WERI-Rb-1 (cell line): ENCODE data around the gene NKAIN4.
A peak's percentile ranks its signal among the peaks of the same experiment; 100 is the strongest.

Source experiments
- DNase-seq: peaks from one replicate; pipeline ENCODE4 v3.0.0-alpha.2; 2020
- H3K27ac ChIP-seq: fragments of 250-450 bp; sonication (Bioruptor Pico); 2 replicates; pipeline ENCODE4 v1.5.1; 2020; ENCODE audit warnings: mild to moderate bottlenecking, moderate library complexity
- H3K27me3 ChIP-seq: fragments of 250-450 bp; sonication (Bioruptor Pico); 2 replicates; pipeline ENCODE4 v1.5.1; 2021; ENCODE audit warnings: mild to moderate bottlenecking, low read depth, moderate library complexity; ENCODE audit not compliant: insufficient read depth, severe bottlenecking
- H3K36me3 ChIP-seq: fragments of 250-450 bp; sonication (Bioruptor Pico); 2 replicates; pipeline ENCODE4 v1.5.1; 2020; ENCODE audit warnings: mild to moderate bottlenecking, moderate library complexity
- H3K4me3 ChIP-seq: 2 replicates; pipeline ENCODE4 v1.5.1; 2011; ENCODE audit warnings: low read depth, mild to moderate bottlenecking, control low read depth, low read length
- H3K9me3 ChIP-seq: fragments of 250-450 bp; sonication (Bioruptor Pico); 2 replicates; pipeline ENCODE4 v1.5.1; 2021; ENCODE audit warnings: mild to moderate bottlenecking, moderate library complexity; ENCODE audit not compliant: severe bottlenecking
- TF ChIP-seq, protein P1 (sequence below): IDR thresholded peaks from 2 replicates; pipeline ENCODE4 v1.5.1; 2011; ENCODE audit warnings: low read depth, mild to moderate bottlenecking, control low read depth, inconsistent platforms, low read length

The NKAIN4 gene

DNA sequence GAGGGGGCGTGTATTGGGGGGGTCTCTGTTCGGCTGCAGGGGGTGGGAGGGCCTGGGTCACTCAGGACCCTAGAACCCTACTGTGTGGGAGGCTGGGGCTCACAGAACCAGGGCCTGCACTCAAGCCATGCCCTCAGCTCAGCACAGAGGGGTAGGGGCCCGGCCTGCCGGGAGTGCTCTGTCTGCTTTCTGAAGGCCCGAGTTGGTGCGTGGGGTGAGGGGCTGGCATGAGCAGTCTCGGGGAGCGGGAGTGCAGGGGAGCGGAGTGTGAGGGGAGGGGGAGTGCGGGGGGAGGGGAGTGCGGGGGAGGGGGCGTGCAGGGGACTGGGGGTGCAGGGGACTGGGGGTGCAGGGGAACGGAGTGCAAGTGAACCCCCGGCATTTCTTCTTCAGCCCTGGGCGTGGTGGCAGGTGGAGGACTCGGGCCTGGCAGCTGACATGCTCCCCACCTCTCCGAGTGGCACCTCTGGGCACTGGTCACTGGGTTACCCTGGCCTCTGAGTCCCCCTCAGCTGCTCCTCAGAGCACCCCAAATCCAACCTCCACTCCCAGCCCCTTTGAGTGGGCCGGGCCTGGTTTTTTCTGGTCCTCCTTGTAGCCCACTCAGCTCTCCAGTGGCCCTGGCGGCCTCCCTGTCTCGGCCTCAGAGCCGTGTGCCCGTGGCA, 39.7 kb upstream of the NKAIN4 start:
- peak overlapping the region; percentile 67 for H3K27ac ChIP-seq
- H3K4me3 ChIP-seq: no peak overlapping the region
- no peak for DNase-seq
- no peaks in the 10 kb centered on the region for H3K27me3 ChIP-seq
- no peaks in the 10 kb centered on the region for H3K9me3 ChIP-seq
- peaks cover 6% of the 10 kb centered on the region for H3K36me3 ChIP-seq
- TF ChIP-seq, protein P1, sequence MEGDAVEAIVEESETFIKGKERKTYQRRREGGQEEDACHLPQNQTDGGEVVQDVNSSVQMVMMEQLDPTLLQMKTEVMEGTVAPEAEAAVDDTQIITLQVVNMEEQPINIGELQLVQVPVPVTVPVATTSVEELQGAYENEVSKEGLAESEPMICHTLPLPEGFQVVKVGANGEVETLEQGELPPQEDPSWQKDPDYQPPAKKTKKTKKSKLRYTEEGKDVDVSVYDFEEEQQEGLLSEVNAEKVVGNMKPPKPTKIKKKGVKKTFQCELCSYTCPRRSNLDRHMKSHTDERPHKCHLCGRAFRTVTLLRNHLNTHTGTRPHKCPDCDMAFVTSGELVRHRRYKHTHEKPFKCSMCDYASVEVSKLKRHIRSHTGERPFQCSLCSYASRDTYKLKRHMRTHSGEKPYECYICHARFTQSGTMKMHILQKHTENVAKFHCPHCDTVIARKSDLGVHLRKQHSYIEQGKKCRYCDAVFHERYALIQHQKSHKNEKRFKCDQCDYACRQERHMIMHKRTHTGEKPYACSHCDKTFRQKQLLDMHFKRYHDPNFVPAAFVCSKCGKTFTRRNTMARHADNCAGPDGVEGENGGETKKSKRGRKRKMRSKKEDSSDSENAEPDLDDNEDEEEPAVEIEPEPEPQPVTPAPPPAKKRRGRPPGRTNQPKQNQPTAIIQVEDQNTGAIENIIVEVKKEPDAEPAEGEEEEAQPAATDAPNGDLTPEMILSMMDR: no peak

DNA sequence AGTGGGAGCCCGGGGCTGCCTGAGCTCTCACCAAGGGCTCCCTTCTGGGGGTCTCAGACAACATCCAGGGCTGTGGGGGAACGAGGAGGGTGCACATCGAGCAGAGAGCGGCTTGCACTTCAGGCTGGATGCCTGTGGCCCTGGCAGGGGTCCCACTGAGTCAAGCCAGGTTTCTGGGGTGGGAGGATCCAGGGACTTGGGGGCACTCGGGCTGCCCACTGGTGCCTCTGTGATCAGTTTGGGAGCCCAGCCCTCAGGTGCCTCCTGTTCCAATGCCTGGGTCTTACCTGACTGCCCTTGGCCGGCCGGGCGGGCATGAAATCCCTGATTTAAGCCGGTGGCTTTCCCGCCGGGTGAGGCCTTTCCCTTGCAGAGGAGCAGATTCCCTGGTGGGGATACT, 39.2 kb upstream of the NKAIN4 start:
- peaks cover 11% of the 10 kb centered on the region for H3K36me3 ChIP-seq
- peak overlapping the region; percentile 67 for H3K27ac ChIP-seq
- DNase-seq: peak; percentile 53
- H3K27me3 ChIP-seq: no peaks in the 10 kb centered on the region
- H3K9me3 ChIP-seq: no peaks in the 10 kb centered on the region
- TF ChIP-seq, protein P1: no peak
- no peak overlapping the region for H3K4me3 ChIP-seq

DNA sequence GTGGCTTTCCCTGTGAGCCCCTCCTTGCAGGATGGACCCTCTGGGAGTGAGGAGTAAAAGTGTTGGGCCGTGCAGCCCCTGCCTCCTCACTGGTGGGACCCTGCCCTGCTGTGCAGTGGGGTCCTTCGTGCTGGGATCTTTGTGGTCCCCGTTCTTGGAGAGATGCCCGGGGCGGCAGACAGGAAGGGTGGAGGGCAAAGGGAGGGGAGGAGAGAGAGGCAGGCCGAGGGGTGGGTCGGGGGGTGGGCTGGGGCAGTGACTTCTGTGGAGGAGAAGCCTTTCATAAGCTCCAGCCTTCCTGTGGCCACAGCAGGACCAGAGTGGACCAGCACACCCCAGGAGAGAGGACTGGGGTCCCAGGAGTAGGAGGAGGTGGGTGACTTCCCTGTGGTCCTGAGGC, 38.6 kb upstream of the NKAIN4 start, which contains the start of gene COL20A1:
TSS of gene COL20A1 (plus strand) at position 283 of the 400 bp plus-strand sequence. CDS start 1,922 bp downstream, outside the sequence.
- peaks cover 15% of the 10 kb centered on the region for H3K36me3 ChIP-seq
- TF ChIP-seq, protein P1: no peak
- no peaks in the 10 kb centered on the region for H3K9me3 ChIP-seq
- H3K4me3 ChIP-seq: no peak within 1 kb of the TSS
- no peak for DNase-seq
- H3K27me3 ChIP-seq: no peaks in the 10 kb centered on the region
- peak within 1 kb of the TSS; percentile 67 for H3K27ac ChIP-seq

DNA sequence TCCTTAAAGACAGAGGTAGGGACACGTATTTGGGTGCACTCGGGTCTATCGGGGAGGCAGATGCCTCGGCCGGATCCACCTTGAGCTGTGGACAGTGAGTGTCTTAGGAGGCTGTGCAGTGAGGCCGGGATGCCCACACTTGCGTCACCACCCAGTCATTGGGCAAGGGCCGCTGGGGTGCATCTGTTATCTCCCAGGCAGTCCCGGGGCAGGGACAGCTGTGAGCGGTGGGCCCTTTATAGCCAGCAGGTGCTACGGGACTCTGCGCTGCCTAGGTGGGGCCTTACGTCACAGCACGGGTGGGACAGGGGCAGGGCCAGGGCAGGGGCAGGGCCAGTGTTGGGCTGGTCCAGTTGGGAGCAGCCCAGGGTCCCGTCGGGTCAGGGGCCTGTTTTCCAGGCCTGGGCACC, 38.0 kb upstream of the NKAIN4 start:
- H3K36me3 ChIP-seq: peaks cover 18% of the 10 kb centered on the region
- no peak overlapping the region for H3K4me3 ChIP-seq
- no peak overlapping the region for H3K27ac ChIP-seq
- DNase-seq: no peak
- TF ChIP-seq, protein P1: no peak
- no peaks in the 10 kb centered on the region for H3K9me3 ChIP-seq
- H3K27me3 ChIP-seq: no peaks in the 10 kb centered on the region

DNA sequence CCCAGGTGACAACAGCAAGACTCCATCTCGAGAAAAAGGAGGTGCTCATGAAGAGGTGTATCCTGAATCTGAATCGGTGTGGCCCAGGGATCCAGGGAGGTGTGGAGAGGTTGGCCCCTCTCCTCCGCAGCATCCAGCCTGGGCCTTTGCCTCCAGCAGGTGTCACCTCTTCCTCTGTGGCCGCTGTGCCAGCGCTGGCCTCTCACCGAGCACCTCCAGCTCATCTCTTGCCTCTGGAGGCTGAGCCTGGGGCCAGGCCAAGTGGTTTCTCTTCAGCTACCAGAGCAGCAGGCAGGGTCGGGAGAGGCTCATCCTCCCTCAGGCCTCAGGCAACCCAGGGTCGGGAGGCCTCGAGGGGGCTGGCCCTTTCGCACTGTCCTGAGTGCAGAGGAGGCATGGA, 37.5 kb upstream of the NKAIN4 start:
- Histone ChIP-seq H3K27ac (peak overlapping the region; percentile 28; the same call in 1 of the 2 replicates), H3K27me3 (no peaks in the 10 kb centered on the region), H3K9me3 (no peaks in the 10 kb centered on the region), H3K4me3 (no peak overlapping the region), H3K36me3 (peaks cover 18% of the 10 kb centered on the region)
- DNase-seq: no peak
- TF ChIP-seq, protein P1: 0 out of 2 replicates have a peak, but pooled peaks have one; percentile 17
